SK-N-SH (cell line): ENCODE data around the gene OGFOD3. TPM values are rescaled to one million over a fixed set of nuclear protein-coding genes. Genes with fewer than 3 reads are reported as not detected.

Experiments used
- CTCF ChIA-PET: fragments of 300-600, 350-600 bp; formaldehyde crosslinking; extraction: SDS; loops from one replicate; lab custom pipeline; 2021; lab: Yijun Ruan, JAX
- POLR2A ChIA-PET: fragments of 350-600 bp; sonication (Branson Sonifier 250); formaldehyde crosslinking; extraction: SDS; loops from one replicate; lab custom pipeline; 2020; ENCODE audit warnings: antibody characterized with exemption, inconsistent platforms; lab: Yijun Ruan, JAX
- DNase-seq: peaks from one replicate; pipeline ENCODE4 v3.0.0; 2012
- H2AFZ ChIP-seq: fragments of 200-600 bp; sonication (generic); 2 replicates; pipeline ENCODE4 v1.8.1; 2016; ENCODE audit warnings: antibody characterized with exemption, mild to moderate bottlenecking, low read depth
- H3F3A ChIP-seq: fragments of 200-600 bp; sonication (generic); replicated peaks from 2 replicates; pipeline ENCODE3; 2016; ENCODE audit warnings: antibody characterized with exemption, mild to moderate bottlenecking; ENCODE audit not compliant: insufficient read depth
- H3K27ac ChIP-seq, 2 experiments: fragments of 200-500 bp in 1 of 2; fragments of 200-600 bp in 1 of 2; sonication (Bioruptor generic) in 1 of 2; sonication (generic), shearing (Covaris generic) in 1 of 2; 2 replicates each; pipeline versions ENCODE4 v1.5.1 to v1.6.1; 2014 to 2016; ENCODE audit warnings: low read depth in 2 of 2, inconsistent platforms in 1 of 2, low read length in 1 of 2, mild to moderate bottlenecking in 1 of 2, mixed read lengths in 1 of 2
- H3K27me3 ChIP-seq: fragments of 200-600 bp; sonication (generic), shearing (Covaris generic); 2 replicates; pipeline ENCODE4 v1.6.1; 2016; ENCODE audit warnings: mixed run types; ENCODE audit not compliant: insufficient read depth
- H3K36me3 ChIP-seq, 2 experiments: fragments of 200-500 bp in 1 of 2; fragments of 200-600 bp in 1 of 2; sonication (Bioruptor generic) in 1 of 2; sonication (generic) in 1 of 2; replicated peaks in 1 of 2; 2 replicates each; pipeline versions ENCODE3 to v1.5.1; 2014 to 2016; ENCODE audit warnings: low read length in 1 of 2, mild to moderate bottlenecking in 1 of 2; ENCODE audit not compliant: insufficient read depth in 2 of 2, control insufficient read depth in 1 of 2
- H3K4me1 ChIP-seq, 2 experiments: fragments of 200-500 bp in 1 of 2; fragments of 200-600 bp in 1 of 2; sonication (Bioruptor generic) in 1 of 2; sonication (generic), shearing (Covaris generic) in 1 of 2; 2 replicates each; pipeline versions ENCODE4 v1.5.1 to v1.6.1; 2014 to 2016; ENCODE audit warnings: low read depth in 1 of 2, low read length in 1 of 2, mixed run types in 1 of 2; ENCODE audit not compliant: insufficient read depth in 2 of 2, control insufficient read depth in 1 of 2
- H3K4me2 ChIP-seq: fragments of 200-600 bp; sonication (generic), shearing (Covaris generic); 2 replicates; pipeline ENCODE4 v1.6.1; 2017; ENCODE audit warnings: mixed run types
- H3K4me3 ChIP-seq, 2 experiments: fragments of 200-500 bp in 1 of 2; fragments of 200-600 bp in 1 of 2; sonication (Bioruptor generic) in 1 of 2; sonication (generic), shearing (Covaris generic) in 1 of 2; 2 replicates each; pipeline versions ENCODE4 v1.5.1 to v1.8.1; 2014 to 2016; ENCODE audit warnings: low read depth in 2 of 2, inconsistent platforms in 1 of 2, low read length in 1 of 2, mild to moderate bottlenecking in 1 of 2, mixed read lengths in 1 of 2, moderate library complexity in 1 of 2
- H3K79me2 ChIP-seq: fragments of 200-600 bp; sonication (generic); 2 replicates; pipeline ENCODE4 v1.8.1; 2017; ENCODE audit warnings: mild to moderate bottlenecking; ENCODE audit not compliant: insufficient read depth
- H3K9ac ChIP-seq: fragments of 200-600 bp; sonication (generic); 2 replicates; pipeline ENCODE4 v1.6.1; 2017; ENCODE audit warnings: mixed run types
- H3K9me2 ChIP-seq: fragments of 200-600 bp; sonication (generic); 2 replicates; pipeline ENCODE4 v1.6.1; 2017; ENCODE audit warnings: mixed run types
- H3K9me3 ChIP-seq: fragments of 200-600 bp; sonication (generic); 2 replicates; pipeline ENCODE4 v1.6.1; 2017; ENCODE audit warnings: mixed run types, mild to moderate bottlenecking, moderate library complexity
- H4K20me1 ChIP-seq: fragments of 200-600 bp; sonication (generic); 2 replicates; pipeline ENCODE4 v1.6.1; 2017; ENCODE audit warnings: mild to moderate bottlenecking, mixed run types; ENCODE audit not compliant: insufficient read depth
- CHD2 ChIP-seq: fragments of 150-350 bp; IDR thresholded peaks from 2 replicates; pipeline ENCODE4 v1.6.1; 2018; ENCODE audit warnings: low read length; ENCODE audit not compliant: partially characterized antibody
- EZH2phosphoT487 ChIP-seq: fragments of 200-600 bp; sonication (generic); IDR thresholded peaks from 2 replicates; pipeline ENCODE4 v1.6.1; 2017; ENCODE audit warnings: low read depth, mixed run types, mild to moderate bottlenecking, antibody characterized with exemption, moderate library complexity, borderline replicate concordance
- FOXJ3 ChIP-seq: sonication (generic); formaldehyde crosslinking; IDR thresholded peaks from 2 replicates; pipeline ENCODE4 v1.5.1; 2020; ENCODE audit warnings: mild to moderate bottlenecking, missing genetic modification reagents
- FOXM1 ChIP-seq: IDR thresholded peaks from 2 replicates; pipeline ENCODE4 v1.4.0; 2012; ENCODE audit warnings: low read depth, mild to moderate bottlenecking
- JUND ChIP-seq: IDR thresholded peaks from 2 replicates; pipeline ENCODE4 v1.4.0; 2012
- NRF1 ChIP-seq: IDR thresholded peaks from 2 replicates; pipeline ENCODE4 v1.6.1; 2012; ENCODE audit warnings: low read depth, mild to moderate bottlenecking, low read length
- PBX3 ChIP-seq: IDR thresholded peaks from 2 replicates; pipeline ENCODE4; 2012
- RFX5 ChIP-seq: IDR thresholded peaks from 2 replicates; pipeline ENCODE4 v1.6.1; 2012; ENCODE audit warnings: mild to moderate bottlenecking, improper control_type of control experiment, low read length
- TCF12 ChIP-seq: IDR thresholded peaks from 2 replicates; pipeline ENCODE4 v1.4.0; 2012
- WGBS: methylation state at CpG from one replicate; pipeline ENCODE4 v1.1.6; 2017; ENCODE audit warnings: low lambda C conversion rate; 5-methylcytosine and 5-hydroxymethylcytosine counted together
- polyA plus RNA-seq, 3 experiments: library from polyadenylated mRNA; depleted of rRNA; stranded (reverse); fragments of >200 nt; gene quantifications; 2 replicates each; pipeline ENCODE4 v1.2.3, GENCODE V29; 2012
- TF ChIP-seq, protein P1 (sequence below): fragments of 150-350 bp; IDR thresholded peaks from 2 replicates; pipeline ENCODE4 v1.6.1; 2017; ENCODE audit warnings: antibody characterized with exemption, low read length, low read depth, borderline replicate concordance
- TF ChIP-seq, protein P2 (sequence below): IDR thresholded peaks from 2 replicates; pipeline ENCODE4 v1.4.0; 2012; ENCODE audit warnings: low read depth, borderline replicate concordance

The OGFOD3 gene
- polyA plus RNA-seq, 1 of the 3 experiments (the other 2 are of a cell fraction): 68.2 TPM

- POLR2A ChIA-PET: no interaction called here
- Histone ChIP-seq H3K27ac (no peak overlapping the region), H3K4me3 (no peak overlapping the region), H3K4me1 (no peaks in the 10 kb centered on the region; a peak in 1 of 4 replicates), H3K27me3 (no peaks in the 10 kb centered on the region), H3K36me3 (peaks cover 7 to 38% of the 10 kb centered on the region in 2 experiments), H4K20me1 (peaks cover 13% of the 10 kb centered on the region; the same call in 1 of the 2 replicates), H3K4me2 (no peak overlapping the region), H3K79me2 (no peaks in the 10 kb centered on the region), H3K9me3 (no peaks in the 10 kb centered on the region), H2AFZ (no peak overlapping the region), H3K9ac (no peak overlapping the region), H3F3A (peaks cover 12% of the 10 kb centered on the region), H3K9me2 (no peaks in the 10 kb centered on the region)
- WGBS: 89% methylated on average over 18 of the region's 29 CpGs
- DNase-seq: peak; percentile 48
- CTCF ChIA-PET: interaction anchor here (0.8 to 1.6 kb wide), 2 partner anchors 11 to 24 kb away, joined by 3 read pairs; no protein-coding TSS in a partner anchor
- no peak for TF ChIP-seq FOXJ3 (CRISPR knock-in tag)
- TF ChIP-seq, protein P1, sequence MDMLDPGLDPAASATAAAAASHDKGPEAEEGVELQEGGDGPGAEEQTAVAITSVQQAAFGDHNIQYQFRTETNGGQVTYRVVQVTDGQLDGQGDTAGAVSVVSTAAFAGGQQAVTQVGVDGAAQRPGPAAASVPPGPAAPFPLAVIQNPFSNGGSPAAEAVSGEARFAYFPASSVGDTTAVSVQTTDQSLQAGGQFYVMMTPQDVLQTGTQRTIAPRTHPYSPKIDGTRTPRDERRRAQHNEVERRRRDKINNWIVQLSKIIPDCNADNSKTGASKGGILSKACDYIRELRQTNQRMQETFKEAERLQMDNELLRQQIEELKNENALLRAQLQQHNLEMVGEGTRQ: no peak
- TF ChIP-seq EZH2phosphoT487: no peak
- no peak for TF ChIP-seq NRF1
- no peak for TF ChIP-seq FOXM1
- no peak for TF ChIP-seq JUND
- TF ChIP-seq RFX5: no peak
- TF ChIP-seq PBX3: no peak
- TF ChIP-seq, protein P2, sequence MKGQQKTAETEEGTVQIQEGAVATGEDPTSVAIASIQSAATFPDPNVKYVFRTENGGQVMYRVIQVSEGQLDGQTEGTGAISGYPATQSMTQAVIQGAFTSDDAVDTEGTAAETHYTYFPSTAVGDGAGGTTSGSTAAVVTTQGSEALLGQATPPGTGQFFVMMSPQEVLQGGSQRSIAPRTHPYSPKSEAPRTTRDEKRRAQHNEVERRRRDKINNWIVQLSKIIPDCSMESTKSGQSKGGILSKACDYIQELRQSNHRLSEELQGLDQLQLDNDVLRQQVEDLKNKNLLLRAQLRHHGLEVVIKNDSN: no peak
- TF ChIP-seq CHD2: no peak
These were observed 20.9 kb upstream of the OGFOD3 start for GRCh38 chr17:82439194-82439828.

DNA sequence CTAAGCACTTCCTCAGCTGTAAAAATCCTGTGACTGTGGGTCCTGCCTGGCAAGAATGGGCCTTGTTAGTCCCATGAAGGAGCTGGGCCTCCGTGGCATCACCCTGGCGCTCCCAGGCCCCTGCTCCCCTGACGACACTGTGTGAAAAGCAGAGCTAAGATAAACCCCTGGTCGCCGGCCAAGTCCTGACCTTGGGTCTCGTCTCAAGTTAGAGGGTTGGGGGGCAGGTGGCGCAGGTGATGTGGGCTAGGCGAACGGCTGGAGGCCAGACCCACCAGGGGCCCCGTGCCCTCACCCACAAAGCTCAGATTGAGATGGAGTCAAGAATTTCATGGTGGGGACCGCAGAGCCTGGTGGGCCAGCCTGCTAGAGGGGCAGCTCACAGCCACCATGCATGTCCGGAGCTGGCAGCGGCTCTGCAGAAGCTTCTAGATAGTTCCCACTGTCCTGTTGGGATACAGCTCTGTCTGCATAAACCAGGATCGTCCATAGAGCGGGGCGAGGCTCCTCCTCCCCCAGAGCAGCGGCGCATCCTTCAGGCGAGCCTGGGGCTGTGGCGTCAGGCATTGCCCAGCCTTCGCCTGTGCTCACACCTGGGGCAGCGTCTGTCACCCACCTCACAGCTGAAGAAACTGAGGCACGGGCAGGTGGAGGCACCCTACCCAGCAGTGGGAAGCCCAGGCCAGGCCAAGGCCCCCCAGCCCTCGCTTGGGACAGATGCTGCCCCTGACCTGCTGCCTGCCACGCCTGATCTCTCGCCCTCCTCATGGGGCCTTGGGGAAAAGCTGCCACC, 20.2 kb upstream of the OGFOD3 start:
- H3K4me3 ChIP-seq: no peak overlapping the region
- no peaks in the 10 kb centered on the region for H3K9me3 ChIP-seq
- no peaks in the 10 kb centered on the region for H3K79me2 ChIP-seq
- DNase-seq: no peak
- no peaks in the 10 kb centered on the region for H3K9me2 ChIP-seq
- H3K27ac ChIP-seq: no peak overlapping the region
- TF ChIP-seq TCF12 (no peak), JUND (no peak)
- TF ChIP-seq, protein P2: no peak
- POLR2A ChIA-PET: no interaction called here
- peaks cover 7 to 30% of the 10 kb centered on the region in 2 experiments for H3K36me3 ChIP-seq
- H3K27me3 ChIP-seq: no peaks in the 10 kb centered on the region
- H2AFZ ChIP-seq: no peak overlapping the region
- 92% methylated on average over 22 of the region's 26 CpGs for WGBS
- H3F3A ChIP-seq: peaks cover 12% of the 10 kb centered on the region
- H4K20me1 ChIP-seq: peaks cover 13% of the 10 kb centered on the region; the same call in 1 of the 2 replicates
- CTCF ChIA-PET: interaction anchor here (0.6 to 0.8 kb wide), 3 partner anchors 14 to 91 kb away, joined by 3 to 4 read pairs (median 3); no protein-coding TSS in a partner anchor
- H3K4me1 ChIP-seq: no peaks in the 10 kb centered on the region; a peak in 1 of 4 replicates
- no peak overlapping the region for H3K9ac ChIP-seq
- H3K4me2 ChIP-seq: no peak overlapping the region
